Gastrocnemius medialis (tissue), 4 donors: ENCODE data around the gene ANKRD55.

Source experiments
- CTCF ChIP-seq, 5 experiments: fragments of 450-650 bp in 3 of 5; fragments of 200-600 bp in 2 of 5; sonication (generic) in 2 of 5; IDR thresholded peaks in 4 of 5; conservative IDR thresholded peaks in 1 of 5; 1 replicate in 4 of 5; 2 replicates in 1 of 5; pipeline ENCODE4 v1.5.1; 2016 to 2019; ENCODE audit warnings: antibody characterized with exemption in 5 of 5, mild to moderate bottlenecking in 3 of 5, moderate library complexity in 3 of 5
- POLR2A ChIP-seq, 2 donors: fragments of 450-650 bp; IDR thresholded peaks; one replicate each; pipeline ENCODE4 v1.6.1; 2017; ENCODE audit warnings: antibody characterized with exemption in 2 of 2, mild to moderate bottlenecking in 2 of 2, moderate library complexity in 2 of 2

GRCh38 chr5:56066931-56067450, 166.1 kb downstream of the ANKRD55 start:
- TF ChIP-seq CTCF (IDR thresholded peaks at IDR 0.05 in 4 of 5, conservative IDR thresholded peaks at IDR 0.05 in 1 of 5) (no peak), POLR2A (IDR thresholded peaks at IDR 0.05) (no peak)
